Stimulated activated CD4-positive, alpha-beta T cell treated with anti-CD3 and anti-CD28 coated beads, Interleukin-1b, Interleukin-23, amount 100 ng/mL, for 24 hours (primary cell): Measurements from ENCODE around the gene GSTM4.
A peak's percentile ranks its signal among the peaks of the same experiment; 100 is the strongest.

Experiments
- DNase-seq, 4 experiments: peaks; one replicate each; pipeline ENCODE4 v3.0.0-alpha.2; 2020; ENCODE audit warnings: low read depth in 4 of 4, low spot score in 1 of 4

GSTM4 gene

GRCh38 chr1:109624201-109625010 lies 31.5 kb upstream of the GSTM4 start:
- DNase-seq, result no peak

- no peak for DNase-seq
These were observed 30.7 kb upstream of the GSTM4 start for GRCh38 chr1:109625176-109625575.

- DNase-seq, result no peak
These were observed 30.0 kb upstream of the GSTM4 start for GRCh38 chr1:109625601-109626560.

- DNase-seq, result no peak
These were observed 29.1 kb upstream of the GSTM4 start for GRCh38 chr1:109626682-109627408.

- DNase-seq, result no peak
These were observed 28.1 kb upstream of the GSTM4 start for GRCh38 chr1:109627692-109628399.

GRCh38 chr1:109628540-109629321 lies 27.2 kb upstream of the GSTM4 start:
- no peak for DNase-seq

GRCh38 chr1:109629372-109630030 lies 26.4 kb upstream of the GSTM4 start:
- DNase-seq, result no peak

GRCh38 chr1:109630081-109630897 lies 25.6 kb upstream of the GSTM4 start:
- peak in 1 of 4 experiments; percentile 26 for DNase-seq

GRCh38 chr1:109630898-109631512 lies 24.9 kb upstream of the GSTM4 start:
- DNase-seq, result no peak

- DNase-seq, result no peak
These were observed 24.1 kb upstream of the GSTM4 start for GRCh38 chr1:109631513-109632505.

- DNase-seq, result no peak
These were observed 23.1 kb upstream of the GSTM4 start for GRCh38 chr1:109632671-109633346.

GRCh38 chr1:109634292-109634691 lies 21.6 kb upstream of the GSTM4 start:
- no peak for DNase-seq

- no peak for DNase-seq
These were observed 20.8 kb upstream of the GSTM4 start for GRCh38 chr1:109634771-109635750.

GRCh38 chr1:109635862-109636200 lies 20.1 kb upstream of the GSTM4 start:
- DNase-seq, result no peak
